Measurements from ENCODE around the gene PCK1. TPM values are rescaled to one million over a fixed set of nuclear protein-coding genes. Genes with fewer than 3 reads are reported as not detected.

The PCK1 gene
- total and polyA plus RNA-seq, 2 of the 13 experiments (the other 11 are each of a cell fraction or from before 2014, with no cell fraction given): 6.5 to 12.6 TPM

DNA sequence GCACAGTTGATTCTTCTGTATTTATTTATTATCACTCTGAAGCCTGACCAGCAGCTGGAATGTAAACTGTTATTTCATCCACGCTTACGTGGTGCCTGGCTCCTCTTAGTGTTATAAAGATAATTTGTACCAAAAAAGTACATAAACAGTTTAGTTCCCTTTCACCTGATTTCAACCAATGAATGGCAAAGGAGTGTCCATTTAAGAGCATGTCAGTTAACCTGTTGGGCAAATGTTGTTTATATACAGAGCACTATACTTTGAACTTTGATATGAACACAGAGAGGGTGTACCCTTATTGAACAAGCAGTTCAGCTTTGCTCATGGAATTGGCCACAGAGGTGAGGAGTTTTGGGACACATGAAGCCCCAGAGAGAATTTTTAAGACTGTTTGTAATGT, 28.8 kb upstream of the PCK1 start (continued):
- TF ChIP-seq, protein P1, sequence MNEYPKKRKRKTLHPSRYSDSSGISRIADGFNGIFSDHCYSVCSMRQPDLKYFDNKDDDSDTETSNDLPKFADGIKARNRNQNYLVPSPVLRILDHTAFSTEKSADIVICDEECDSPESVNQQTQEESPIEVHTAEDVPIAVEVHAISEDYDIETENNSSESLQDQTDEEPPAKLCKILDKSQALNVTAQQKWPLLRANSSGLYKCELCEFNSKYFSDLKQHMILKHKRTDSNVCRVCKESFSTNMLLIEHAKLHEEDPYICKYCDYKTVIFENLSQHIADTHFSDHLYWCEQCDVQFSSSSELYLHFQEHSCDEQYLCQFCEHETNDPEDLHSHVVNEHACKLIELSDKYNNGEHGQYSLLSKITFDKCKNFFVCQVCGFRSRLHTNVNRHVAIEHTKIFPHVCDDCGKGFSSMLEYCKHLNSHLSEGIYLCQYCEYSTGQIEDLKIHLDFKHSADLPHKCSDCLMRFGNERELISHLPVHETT (CRISPR knock-in tag; conservative IDR thresholded peaks at IDR 0.05): no peak
- no peak for TF ChIP-seq ZNF713 (CRISPR knock-in tag; IDR thresholded peaks at IDR 0.05)
- no peak for TF ChIP-seq ONECUT2 (CRISPR knock-in tag; IDR thresholded peaks at IDR 0.05)
- TF ChIP-seq NCOR1 (IDR thresholded peaks at IDR 0.05; ENCODE audit: borderline replicate concordance, low read length): peak; percentile 38; the same call in 1 of the 2 replicates
- TF ChIP-seq CBX5 (CRISPR knock-in tag; IDR thresholded peaks at IDR 0.05; ENCODE audit: borderline replicate concordance): no peak
- no peak for TF ChIP-seq SOX6 (IDR thresholded peaks at IDR 0.05)
- TF ChIP-seq SOX6 (CRISPR knock-in tag; IDR thresholded peaks at IDR 0.05): no peak
- TF ChIP-seq, protein P2, sequence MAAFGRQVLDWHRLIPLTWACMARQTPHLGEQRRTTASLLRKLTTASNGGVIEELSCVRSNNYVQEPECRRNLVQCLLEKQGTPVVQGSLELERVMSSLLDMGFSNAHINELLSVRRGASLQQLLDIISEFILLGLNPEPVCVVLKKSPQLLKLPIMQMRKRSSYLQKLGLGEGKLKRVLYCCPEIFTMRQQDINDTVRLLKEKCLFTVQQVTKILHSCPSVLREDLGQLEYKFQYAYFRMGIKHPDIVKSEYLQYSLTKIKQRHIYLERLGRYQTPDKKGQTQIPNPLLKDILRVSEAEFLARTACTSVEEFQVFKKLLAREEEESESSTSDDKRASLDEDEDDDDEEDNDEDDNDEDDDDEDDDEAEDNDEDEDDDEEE (CRISPR knock-in tag; IDR thresholded peaks at IDR 0.05): no peak
- TF ChIP-seq, protein P3, sequence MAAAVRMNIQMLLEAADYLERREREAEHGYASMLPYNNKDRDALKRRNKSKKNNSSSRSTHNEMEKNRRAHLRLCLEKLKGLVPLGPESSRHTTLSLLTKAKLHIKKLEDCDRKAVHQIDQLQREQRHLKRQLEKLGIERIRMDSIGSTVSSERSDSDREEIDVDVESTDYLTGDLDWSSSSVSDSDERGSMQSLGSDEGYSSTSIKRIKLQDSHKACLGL (CRISPR knock-in tag; IDR thresholded peaks at IDR 0.05): no peak
- TF ChIP-seq ZNF44 (CRISPR knock-in tag; IDR thresholded peaks at IDR 0.05): no peak
- TF ChIP-seq DPF2 (CRISPR knock-in tag; IDR thresholded peaks at IDR 0.05; ENCODE audit: borderline replicate concordance, low read depth): 0 out of 2 replicates have a peak, but pooled peaks have one; percentile 22
- TF ChIP-seq HNF4G (IDR thresholded peaks at IDR 0.05; ENCODE audit: borderline replicate concordance, low read depth, low read length): peak; percentile 81
- TF ChIP-seq HNF4G (CRISPR knock-in tag; IDR thresholded peaks at IDR 0.05; ENCODE audit: borderline replicate concordance, low read depth): peak; percentile 49; the same call in 1 of the 2 replicates
- TF ChIP-seq, protein P4, sequence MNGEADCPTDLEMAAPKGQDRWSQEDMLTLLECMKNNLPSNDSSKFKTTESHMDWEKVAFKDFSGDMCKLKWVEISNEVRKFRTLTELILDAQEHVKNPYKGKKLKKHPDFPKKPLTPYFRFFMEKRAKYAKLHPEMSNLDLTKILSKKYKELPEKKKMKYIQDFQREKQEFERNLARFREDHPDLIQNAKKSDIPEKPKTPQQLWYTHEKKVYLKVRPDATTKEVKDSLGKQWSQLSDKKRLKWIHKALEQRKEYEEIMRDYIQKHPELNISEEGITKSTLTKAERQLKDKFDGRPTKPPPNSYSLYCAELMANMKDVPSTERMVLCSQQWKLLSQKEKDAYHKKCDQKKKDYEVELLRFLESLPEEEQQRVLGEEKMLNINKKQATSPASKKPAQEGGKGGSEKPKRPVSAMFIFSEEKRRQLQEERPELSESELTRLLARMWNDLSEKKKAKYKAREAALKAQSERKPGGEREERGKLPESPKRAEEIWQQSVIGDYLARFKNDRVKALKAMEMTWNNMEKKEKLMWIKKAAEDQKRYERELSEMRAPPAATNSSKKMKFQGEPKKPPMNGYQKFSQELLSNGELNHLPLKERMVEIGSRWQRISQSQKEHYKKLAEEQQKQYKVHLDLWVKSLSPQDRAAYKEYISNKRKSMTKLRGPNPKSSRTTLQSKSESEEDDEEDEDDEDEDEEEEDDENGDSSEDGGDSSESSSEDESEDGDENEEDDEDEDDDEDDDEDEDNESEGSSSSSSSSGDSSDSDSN (CRISPR knock-in tag; IDR thresholded peaks at IDR 0.05): no peak
- TF ChIP-seq, protein P5, sequence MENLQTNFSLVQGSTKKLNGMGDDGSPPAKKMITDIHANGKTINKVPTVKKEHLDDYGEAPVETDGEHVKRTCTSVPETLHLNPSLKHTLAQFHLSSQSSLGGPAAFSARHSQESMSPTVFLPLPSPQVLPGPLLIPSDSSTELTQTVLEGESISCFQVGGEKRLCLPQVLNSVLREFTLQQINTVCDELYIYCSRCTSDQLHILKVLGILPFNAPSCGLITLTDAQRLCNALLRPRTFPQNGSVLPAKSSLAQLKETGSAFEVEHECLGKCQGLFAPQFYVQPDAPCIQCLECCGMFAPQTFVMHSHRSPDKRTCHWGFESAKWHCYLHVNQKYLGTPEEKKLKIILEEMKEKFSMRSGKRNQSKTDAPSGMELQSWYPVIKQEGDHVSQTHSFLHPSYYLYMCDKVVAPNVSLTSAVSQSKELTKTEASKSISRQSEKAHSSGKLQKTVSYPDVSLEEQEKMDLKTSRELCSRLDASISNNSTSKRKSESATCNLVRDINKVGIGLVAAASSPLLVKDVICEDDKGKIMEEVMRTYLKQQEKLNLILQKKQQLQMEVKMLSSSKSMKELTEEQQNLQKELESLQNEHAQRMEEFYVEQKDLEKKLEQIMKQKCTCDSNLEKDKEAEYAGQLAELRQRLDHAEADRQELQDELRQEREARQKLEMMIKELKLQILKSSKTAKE (CRISPR knock-in tag; IDR thresholded peaks at IDR 0.05; ENCODE audit: borderline replicate concordance): no peak
- TF ChIP-seq, protein P6, sequence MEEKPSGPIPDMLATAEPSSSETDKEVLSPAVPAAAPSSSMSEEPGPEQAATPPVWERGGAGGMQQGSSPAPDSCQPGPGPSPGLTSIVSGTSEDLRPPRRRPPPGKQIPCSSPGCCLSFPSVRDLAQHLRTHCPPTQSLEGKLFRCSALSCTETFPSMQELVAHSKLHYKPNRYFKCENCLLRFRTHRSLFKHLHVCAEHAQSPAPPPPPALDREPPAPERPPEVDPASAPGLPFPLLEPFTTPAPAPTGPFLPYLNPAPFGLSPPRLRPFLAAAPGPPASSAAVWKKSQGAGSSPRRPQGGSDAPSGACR (CRISPR knock-in tag; IDR thresholded peaks at IDR 0.05): peak; percentile 24; the same call in 1 of the 2 replicates
- TF ChIP-seq FOXJ3 (CRISPR knock-in tag; IDR thresholded peaks at IDR 0.05; ENCODE audit: borderline replicate concordance): peak; percentile 38; the same call in 1 of the 2 replicates
- TF ChIP-seq, protein P7, sequence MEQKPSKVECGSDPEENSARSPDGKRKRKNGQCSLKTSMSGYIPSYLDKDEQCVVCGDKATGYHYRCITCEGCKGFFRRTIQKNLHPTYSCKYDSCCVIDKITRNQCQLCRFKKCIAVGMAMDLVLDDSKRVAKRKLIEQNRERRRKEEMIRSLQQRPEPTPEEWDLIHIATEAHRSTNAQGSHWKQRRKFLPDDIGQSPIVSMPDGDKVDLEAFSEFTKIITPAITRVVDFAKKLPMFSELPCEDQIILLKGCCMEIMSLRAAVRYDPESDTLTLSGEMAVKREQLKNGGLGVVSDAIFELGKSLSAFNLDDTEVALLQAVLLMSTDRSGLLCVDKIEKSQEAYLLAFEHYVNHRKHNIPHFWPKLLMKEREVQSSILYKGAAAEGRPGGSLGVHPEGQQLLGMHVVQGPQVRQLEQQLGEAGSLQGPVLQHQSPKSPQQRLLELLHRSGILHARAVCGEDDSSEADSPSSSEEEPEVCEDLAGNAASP (CRISPR knock-in tag; IDR thresholded peaks at IDR 0.05; ENCODE audit: borderline replicate concordance): 0 out of 2 replicates have a peak, but pooled peaks have one; percentile 10
- no peak for TF ChIP-seq JUND (CRISPR knock-in tag; IDR thresholded peaks at IDR 0.05)
- TF ChIP-seq RFX5 (IDR thresholded peaks at IDR 0.05; ENCODE audit: low read depth, low read length): no peak
- peak; percentile 77; the same call in 1 of the 2 replicates for TF ChIP-seq ZFP36L1 (CRISPR knock-in tag; IDR thresholded peaks at IDR 0.05)
